HG03575 (cell line): ENCODE data around the gene SLFNL1.

ENCODE experiments used
- ATAC-seq: cut with Tn5 transposase; IDR thresholded peaks from one replicate; pipeline ENCODE4 v1.9.1; 2021; ENCODE audit not compliant: unreplicated experiment, insufficient number of reproducible peaks, low FRiP score; ENCODE audit errors: extremely low read depth

SLFNL1 gene

DNA sequence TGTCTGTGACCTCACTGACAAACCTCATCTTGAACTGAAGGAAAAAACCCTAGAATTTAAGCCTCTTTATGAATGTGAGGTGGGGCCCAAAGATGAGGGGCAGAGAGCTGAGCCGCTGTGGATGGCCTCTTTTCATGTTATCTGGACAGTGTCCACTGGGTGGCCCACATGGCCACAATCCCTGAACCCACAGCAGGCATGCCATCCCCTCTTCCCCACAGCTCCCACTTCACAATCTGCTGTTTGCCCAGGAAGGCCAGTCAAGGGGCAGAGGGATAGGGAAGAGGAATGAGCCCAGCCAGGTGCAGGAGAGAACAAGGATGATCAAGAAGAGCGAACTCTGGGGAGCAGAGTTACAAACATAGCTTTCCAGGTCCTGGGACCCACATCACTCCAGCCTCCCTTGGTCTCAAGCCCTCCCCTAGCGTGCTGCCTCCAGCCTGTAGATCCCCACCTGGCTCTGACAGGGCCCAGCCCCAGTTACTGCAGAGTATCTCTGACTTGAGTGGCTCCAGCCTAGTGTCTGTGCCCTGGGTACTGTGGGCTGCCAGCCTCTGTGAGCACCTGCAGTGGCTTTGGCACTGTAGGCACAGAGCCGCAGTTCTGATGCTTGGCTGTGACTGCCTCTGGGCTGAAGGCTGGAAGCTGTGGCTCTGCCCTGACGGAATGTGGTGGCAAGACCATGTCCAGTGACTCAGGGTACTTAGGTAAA, 1.9 kb upstream of the SLFNL1 start:
- ATAC-seq: no peak

DNA sequence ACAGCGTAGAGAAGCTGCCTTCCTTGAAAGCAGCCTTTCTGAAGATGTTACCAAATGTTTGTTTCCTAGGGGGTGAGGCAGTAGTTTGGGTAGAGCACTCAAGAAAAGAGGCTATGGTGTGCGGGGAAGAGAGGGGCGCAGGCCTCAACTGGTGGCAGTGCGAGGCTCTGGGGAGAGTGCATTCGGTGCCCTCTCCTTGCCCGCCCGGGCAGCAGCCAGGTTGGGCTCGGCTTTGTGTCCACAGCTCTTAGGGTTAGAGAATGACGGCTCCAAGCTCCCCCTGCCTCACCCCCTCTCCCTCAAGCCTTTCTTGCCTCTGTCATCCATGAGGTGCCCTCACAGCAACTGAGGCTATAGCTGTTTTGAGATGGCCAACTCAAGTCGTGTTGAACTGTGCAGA, 899 bp upstream of the SLFNL1 start:
- ATAC-seq: no peak

DNA sequence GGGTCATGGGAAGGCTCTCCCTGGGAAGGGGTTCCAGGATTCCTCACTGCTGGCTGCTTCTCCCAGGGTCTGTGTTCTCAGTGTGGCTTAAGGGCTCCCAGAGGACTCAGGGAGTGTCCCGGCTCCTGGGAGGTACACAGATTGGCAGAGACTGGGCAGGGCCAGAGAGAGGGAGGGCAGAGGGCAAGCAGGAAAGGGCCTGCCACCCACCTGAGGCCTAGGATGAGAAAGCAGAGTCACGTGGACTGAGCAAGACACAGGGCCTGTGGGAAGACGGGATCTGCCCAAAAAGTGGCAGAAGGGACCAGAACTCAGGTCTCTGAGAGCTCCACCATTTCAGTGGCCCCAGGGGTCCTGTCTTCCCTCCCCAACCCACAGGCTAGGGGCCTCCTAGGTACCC, 871 bp downstream of the SLFNL1 start:
- ATAC-seq: no peak

DNA sequence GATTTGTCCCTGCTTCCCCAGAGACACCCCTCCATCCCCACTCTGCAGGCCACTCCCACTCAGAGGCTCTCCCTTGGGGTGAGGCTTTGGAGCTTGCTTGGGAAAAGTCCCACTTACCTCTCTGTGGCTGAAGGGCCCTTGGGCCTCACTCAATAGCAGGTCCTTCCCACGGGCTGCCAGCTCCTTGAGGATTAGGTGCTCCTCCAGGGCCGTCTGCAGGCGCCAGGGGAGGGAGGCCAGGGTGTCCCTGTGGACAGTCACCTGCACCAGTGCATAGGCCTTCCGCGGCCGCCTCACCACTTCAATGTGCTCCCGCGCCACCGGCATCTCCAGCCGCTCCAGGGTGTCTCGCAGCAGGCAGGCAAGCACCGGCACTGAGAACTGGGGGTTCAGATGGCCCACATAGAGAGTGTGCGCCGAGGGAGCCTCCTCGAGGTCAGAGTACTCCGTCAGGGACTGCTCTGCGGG, 1.4 kb downstream of the SLFNL1 start:
- no peak for ATAC-seq

DNA sequence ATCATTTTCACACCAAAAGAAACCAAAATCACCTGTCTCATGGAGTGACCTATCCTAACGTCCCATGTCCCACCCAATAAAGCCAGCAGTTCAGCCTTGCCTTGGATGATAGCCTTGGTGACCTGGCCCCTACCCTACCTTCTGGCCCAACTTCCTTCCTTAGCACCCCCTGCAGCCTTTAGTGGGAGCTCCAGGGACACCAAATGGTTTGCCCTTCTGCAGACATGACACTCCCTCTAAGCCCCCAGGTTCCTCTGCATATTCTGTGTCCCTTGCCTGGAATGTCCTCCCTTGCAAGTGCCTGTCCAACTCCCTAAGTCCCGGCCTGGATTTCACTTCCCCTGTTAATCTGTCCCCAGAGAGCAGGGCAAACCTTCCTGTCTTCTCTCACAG, 2.2 kb downstream of the SLFNL1 start:
- ATAC-seq: no peak

DNA sequence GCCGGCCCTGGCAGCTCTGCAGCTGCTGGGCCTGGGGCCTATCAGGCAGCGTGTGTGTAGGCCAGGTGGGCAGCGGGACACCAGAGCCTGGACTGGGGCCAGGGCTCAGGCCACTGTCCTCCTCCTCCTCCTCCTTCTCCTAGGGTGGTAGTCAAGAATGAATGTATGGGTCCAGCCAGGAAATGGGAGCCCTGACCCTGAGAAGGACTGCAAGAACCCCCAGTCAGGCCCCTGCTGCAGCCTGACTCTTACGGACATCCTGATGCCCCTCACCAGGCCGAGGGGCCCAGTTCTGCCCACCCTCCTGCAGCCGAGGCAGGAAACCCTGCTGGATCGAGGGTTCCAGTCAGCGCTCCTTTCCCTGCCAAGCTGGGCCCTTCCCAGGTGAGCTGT, 3.5 kb downstream of the SLFNL1 start:
- ATAC-seq: no peak

DNA sequence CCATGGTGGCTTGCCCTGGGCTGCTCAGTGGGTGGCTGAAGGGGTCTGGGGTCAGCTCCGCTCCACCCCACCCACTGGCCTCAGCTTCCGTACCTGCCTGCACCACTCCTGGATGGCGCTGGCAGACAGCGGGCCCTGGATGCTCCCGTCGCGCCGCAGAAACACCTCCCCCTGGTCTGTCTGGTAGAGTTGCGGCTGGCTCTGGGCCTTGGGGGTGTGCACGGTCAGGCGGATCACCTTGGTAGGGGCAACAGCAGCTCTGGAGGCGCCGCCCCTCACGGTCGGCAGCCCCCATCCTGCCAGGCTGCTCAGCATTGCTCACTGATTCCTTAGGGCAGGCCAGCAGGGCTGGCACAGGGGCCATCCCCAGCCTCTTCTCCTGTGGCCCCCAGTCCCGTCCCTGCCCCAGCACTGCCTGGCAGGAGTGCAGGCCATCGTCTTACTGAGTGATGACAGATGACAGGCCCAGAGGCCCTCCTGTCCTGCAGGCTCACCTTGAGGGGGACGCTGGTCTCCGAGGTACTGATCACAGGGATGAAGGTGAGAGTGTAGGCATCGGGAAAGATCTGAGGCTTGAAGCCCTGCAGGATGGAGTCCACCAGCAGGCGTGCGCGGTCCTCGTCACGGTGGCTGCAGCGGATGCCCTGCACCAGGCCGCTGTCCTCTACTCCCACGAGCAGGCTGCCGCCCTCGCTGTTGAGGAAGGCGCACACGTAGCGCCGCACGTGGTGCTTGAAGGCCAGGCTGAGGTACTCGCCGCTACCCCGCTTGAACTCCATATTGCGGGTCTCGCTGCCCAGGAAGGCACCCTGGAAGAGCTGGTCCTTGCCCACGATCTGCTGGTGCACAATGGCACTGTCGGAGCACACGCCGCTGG, 4.1 kb downstream of the SLFNL1 start:
- no peak for ATAC-seq

DNA sequence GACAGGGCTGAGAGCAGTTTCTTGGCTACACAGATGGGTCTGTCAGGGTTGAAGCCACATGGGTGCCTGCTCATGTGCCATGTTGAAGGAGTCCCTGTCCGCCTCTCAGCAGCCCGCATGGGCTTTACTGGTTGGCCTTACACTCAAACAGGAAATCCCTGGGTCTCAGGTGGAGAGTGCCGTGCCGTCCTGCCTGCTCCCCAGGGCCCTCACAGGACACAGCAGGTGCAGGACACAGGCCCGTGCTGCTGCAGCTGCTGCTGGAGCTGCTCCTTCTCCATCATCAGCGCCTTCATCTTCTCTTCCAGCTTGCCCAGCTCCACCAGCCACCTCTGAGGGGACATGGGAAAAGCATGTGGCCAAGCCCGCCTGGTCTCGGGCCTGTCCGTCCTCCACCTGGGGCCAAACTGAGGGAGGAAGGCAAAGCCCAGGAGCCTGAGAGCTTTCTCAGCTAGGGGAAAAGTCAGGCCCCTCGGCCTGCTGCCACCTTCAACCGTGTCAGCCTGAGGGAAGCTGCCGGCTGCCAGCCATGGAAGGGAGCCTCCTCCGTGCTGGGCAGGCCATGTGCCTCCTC, 5.5 kb downstream of the SLFNL1 start:
- no peak for ATAC-seq

DNA sequence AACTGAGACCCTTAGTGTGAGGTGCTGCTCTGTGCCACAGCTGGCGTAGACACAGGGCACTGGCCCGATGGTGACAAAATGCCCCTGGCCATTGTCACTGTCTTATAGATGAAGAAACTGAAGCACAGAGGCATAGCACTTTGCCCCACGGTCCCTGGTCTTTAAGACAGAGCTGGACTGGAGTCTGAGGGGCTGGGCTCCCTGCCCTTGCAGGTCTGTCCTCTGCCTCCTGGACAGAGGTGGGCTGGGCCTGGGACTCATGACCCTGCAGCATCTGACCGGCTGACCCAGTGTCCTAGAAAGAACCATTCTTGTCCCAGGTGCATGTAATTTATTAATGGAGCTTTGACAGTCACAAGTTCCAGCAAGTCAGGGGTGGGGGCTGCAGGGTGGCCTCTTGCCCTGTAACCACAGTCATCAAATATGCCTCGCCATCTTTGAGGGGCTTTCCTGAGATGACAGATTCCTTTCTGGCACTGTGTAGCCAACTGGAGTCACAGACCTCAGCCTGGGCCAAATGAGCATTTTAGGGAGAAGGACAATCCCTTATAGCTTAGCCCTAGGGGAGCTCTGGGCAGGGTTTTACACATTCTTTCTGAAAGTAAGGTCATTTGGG, 6.1 kb downstream of the SLFNL1 start:
- ATAC-seq: no peak

DNA sequence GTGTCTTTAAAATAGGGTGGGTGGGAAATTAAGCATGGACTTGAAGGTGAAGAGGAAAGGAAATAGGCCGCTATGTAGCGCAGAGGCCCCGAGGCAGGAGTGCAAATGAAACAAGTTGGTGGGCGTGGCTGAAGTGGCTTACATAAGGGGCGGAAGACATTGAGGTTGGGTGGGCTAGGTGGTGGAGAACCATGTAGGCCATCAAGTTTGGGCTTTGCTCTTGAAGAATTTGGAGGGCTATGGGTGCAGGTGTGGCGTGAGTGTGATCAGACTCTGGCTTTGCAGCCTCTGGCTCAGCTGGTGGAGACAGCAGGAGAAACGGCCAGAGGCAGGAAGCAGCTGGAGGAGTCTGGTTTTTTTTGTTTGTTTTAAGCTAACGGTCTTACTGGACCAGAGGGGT, 6.7 kb downstream of the SLFNL1 start:
- no peak for ATAC-seq

DNA sequence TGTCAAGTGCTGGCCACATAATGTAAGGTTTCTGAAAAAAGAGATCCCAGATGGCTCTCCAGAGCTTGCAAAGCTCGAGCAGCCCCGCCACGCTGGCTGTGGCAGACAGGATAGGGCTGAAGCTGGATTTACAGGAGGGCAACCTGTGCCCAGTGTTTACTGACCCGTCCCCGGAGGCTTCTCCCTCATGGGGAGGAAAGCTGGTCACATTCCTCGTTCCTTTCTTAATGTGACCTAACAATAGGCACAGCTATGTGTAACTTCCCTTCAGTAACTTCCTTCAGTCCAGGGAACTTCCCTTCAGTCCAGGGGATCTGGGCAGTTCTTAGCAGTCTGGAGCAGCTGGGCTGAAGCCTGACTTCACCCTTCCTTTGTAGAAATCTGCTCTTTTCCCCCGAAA, 7.7 kb downstream of the SLFNL1 start:
- ATAC-seq: no peak

DNA sequence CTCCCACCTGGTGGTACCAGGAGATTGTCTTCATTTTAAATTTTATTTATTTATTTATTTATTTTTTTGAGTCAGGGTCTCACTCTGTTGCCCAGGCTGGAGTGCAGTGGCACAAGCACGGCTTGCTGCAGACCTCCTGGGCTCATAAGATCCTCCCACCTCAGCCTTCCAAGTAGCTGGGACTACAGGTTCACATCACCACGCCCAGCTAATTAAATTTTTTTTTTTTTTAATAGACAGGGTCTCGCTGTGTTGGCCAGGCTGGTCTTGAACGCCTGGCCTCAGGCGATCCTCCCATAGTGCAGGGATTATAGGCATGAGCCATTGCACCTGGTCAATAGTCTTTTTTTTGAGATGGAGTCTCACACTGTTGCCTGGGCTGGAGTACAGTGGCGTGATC, 8.5 kb downstream of the SLFNL1 start:
- no peak for ATAC-seq

DNA sequence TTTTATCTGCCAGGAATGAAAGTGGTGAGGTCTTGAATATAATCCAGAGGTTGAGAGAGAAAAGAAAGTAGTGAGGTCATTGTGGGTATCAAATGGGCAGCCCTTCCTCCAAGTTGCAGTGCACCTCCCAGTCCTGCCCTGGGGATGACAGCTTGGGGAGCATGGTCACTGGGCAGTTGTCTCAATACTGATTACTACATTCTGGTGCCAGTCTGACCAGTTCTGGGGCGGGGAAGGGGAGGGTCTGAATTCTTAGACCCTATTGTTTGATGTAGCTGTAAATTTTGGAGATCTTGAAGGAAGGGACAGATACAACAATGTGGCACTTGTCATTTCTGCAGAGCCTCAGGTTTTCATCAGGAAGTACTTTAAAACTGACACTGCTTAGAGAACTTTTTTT, 11.2 kb downstream of the SLFNL1 start:
- no peak for ATAC-seq

DNA sequence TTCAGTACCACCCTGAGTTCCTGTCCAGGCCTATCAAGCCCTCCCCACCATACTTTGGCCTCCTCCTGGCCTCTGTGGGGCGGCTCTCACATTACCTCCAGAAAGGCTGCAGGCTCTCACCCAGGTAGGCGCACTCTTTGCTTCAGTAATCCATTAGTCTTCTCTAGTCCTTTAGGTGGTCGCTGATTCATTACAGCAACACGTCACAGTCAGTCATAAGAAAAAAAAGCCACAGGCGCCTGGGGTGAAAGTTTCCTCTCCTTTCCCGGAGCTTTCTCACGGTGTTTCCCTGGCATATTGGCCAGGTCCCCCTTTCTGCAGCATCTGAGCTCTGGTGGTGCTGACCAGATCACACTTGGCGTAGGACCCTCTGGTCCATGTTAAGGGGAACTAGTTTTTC, 12.1 kb downstream of the SLFNL1 start:
- no peak for ATAC-seq

DNA sequence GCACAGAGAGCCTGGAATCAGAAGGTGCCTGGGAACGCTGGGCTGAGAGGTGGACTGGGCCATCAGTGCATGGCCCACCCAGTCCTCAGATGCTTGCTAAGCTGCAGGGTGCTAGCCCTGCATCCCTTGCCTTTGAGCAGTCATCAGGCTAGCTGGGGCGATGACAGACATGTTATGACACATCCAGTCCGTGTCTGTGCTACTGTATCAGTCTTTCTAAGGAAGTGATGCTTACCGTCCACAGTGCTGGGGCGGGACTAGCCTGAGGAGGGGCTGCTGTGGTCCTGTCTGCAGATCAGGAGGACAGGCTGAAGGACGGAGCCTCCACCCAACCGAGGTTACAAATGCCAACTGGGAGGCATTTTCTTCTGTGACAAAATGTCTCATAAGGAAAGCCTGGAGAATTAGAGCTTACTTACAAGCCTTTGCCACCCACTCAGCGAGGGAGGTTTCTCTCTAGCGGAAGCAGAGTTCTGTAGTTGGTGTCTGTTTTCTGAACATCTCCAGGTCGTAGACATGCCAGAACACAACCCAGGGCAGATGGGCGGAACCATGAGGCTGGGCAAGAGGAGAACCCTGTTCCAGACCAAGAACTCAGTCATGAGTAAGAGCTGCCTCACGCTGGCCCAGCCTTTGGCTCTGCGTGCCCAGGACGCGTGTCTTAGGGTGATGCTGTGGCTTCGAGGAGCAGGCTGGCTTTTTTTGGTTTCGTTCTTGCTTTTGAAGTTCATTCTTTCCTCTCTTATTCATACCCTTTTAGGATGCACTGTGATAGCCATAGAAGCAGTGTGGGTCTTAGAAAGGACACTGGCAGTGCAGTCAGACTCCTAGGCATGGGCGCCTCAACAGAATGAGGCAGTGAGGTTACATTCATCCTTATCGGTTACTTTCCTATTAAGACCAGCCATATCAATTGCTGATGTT, 14.3 kb downstream of the SLFNL1 start:
- ATAC-seq: no peak

DNA sequence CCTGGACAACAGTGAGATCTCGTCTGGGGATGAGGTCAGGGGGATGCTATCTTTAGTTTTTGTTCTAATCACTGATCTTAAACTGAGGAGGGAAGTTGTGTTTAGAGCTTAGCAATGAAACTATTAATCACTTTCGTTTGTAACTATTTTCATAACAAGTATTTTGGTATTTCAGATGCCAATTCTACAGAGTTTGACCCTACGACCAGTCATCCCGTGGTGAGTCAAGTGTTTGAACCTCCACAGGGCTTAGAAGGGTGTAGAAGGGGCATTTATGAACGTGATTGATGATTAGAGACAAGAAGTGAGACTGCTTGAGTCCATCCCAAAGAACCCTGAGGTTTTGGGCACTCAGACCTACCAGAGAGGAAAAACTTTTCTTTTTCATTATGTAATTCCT, 15.6 kb downstream of the SLFNL1 start:
- no peak for ATAC-seq

DNA sequence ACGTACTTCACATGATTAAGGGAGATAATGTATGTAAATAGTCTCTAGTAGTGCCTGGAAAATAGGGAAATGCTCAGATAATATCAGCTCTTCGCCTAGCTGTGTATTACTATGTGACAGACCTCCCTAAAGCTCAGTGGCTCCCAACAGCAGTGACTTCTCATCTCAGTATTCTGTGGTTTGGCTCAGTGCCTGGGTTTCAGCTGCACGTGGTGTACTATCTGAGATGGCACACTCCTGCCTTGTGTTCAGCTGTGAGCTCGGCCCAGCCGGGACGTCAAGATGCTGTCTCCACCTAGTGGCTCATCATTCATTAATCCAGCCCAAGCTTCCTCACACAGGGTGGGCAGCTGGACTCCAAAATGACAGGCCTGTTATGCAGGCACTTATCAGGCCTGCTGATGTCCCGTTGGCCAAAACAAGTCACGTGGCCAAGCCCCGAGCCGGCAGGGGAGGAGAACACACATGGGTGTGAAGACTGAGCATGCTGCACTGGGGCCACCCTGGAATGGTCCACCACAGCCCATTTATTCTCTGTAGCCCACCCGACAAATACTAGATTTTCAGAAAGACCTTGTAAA, 17.8 kb downstream of the SLFNL1 start:
- peak; percentile 69 for ATAC-seq

DNA sequence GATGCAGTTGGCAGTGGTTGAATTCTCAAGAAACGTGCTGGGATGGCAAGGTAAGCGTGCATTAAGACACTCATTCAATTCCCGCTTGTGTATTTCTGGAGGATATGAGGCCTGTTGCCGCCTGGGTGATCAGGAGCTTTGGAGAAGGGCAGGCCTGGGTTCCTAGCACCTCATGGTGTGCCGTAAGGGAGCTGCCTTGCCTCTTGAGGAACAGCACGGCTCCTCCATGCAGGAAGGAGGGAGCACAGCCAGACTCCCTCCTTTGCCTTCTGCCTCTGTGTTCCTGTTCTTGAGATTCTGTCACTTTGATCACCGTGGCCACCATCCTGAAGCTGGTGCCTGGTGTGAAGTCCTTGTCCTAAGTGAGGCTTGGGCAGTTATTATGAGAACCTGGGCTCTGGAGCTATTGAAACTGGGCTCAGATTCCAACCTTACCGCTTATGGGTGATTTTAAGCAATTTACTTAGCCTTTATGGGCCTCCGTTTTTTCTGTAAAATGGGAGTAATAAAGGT, 18.3 kb downstream of the SLFNL1 start:
- ATAC-seq: no peak
